ENCODE data around the gene GAS2.

- TF ChIP-seq CTCF (IDR thresholded peaks at IDR 0.05) (no peak), ZFX (IDR thresholded peaks at IDR 0.05; ENCODE audit: borderline replicate concordance) (no peak)
Measured at GRCh38 chr11:22786475-22786874, 120.1 kb downstream of the GAS2 start.
